ENCODE data around the gene CRISP1. TPM values are rescaled to one million over a fixed set of nuclear protein-coding genes. Genes with fewer than 3 reads are reported as not detected.

CRISP1 gene
- total RNA-seq, 4 donors from 2014 or later: not detected

GRCh38 chr6:49826743-49827406 is 39.5 kb downstream of the CRISP1 start:
- WGBS, 2 donors: 41 to 52% methylated on average over 5 of the region's 5 CpGs
- Histone ChIP-seq H3K4me1 (no peaks in the 10 kb centered on the region), H3K36me3 (no peaks in the 10 kb centered on the region), H3K27me3 (no peaks in the 10 kb centered on the region), H3K27ac (no peak overlapping the region), H3K4me3 (no peak overlapping the region), H3K9me3 (no peaks in the 10 kb centered on the region)
- no peak for DNase-seq
- TF ChIP-seq CTCF (IDR thresholded peaks at IDR 0.05) (no peak), POLR2A (IDR thresholded peaks at IDR 0.05) (no peak)
- intact Hi-C loops (cut with DNase I): no loop called here

- Histone ChIP-seq H3K4me1 (no peaks in the 10 kb centered on the region), H3K27me3 (no peaks in the 10 kb centered on the region), H3K36me3 (no peaks in the 10 kb centered on the region), H3K4me3 (no peak overlapping the region), H3K27ac (no peak overlapping the region), H3K9me3 (no peaks in the 10 kb centered on the region)
- intact Hi-C loops (cut with DNase I): no loop called here
- WGBS, 2 donors: 73 to 78% methylated on average over 2 of the region's 2 CpGs
- TF ChIP-seq POLR2A (IDR thresholded peaks at IDR 0.05): no peak
- no peak for TF ChIP-seq CTCF (IDR thresholded peaks at IDR 0.05)
- no peak for DNase-seq
These were observed 51.2 kb downstream of the CRISP1 start for GRCh38 chr6:49815166-49815565.

GRCh38 chr6:49813248-49813647 is 53.1 kb downstream of the CRISP1 start:
- intact Hi-C loops (cut with DNase I): no loop called here
- Histone ChIP-seq H3K27ac (no peak overlapping the region), H3K27me3 (no peaks in the 10 kb centered on the region), H3K4me3 (no peak overlapping the region), H3K36me3 (no peaks in the 10 kb centered on the region), H3K9me3 (no peaks in the 10 kb centered on the region), H3K4me1 (no peaks in the 10 kb centered on the region)
- DNase-seq: no peak
- TF ChIP-seq CTCF (IDR thresholded peaks at IDR 0.05) (no peak), POLR2A (IDR thresholded peaks at IDR 0.05) (no peak)
- WGBS, 2 donors: 69 to 75% methylated on average over 2 of the region's 2 CpGs

- TF ChIP-seq POLR2A (IDR thresholded peaks at IDR 0.05) (no peak), CTCF (IDR thresholded peaks at IDR 0.05) (no peak)
- intact Hi-C loops (cut with DNase I): no loop called here
- Histone ChIP-seq H3K9me3 (no peaks in the 10 kb centered on the region), H3K36me3 (no peaks in the 10 kb centered on the region), H3K4me3 (no peak overlapping the region), H3K4me1 (no peaks in the 10 kb centered on the region), H3K27ac (no peak overlapping the region), H3K27me3 (no peaks in the 10 kb centered on the region)
- no peak for DNase-seq
- 79% methylated on average over 4 of the region's 4 CpGs; no CpG with 5 or more reads in 1 of the 2 donors for WGBS, 2 donors
These were observed 60.2 kb downstream of the CRISP1 start for GRCh38 chr6:49806145-49806544.

GRCh38 chr6:49805246-49805645 is 61.1 kb downstream of the CRISP1 start:
- DNase-seq: no peak
- Histone ChIP-seq H3K4me1 (no peaks in the 10 kb centered on the region), H3K36me3 (no peaks in the 10 kb centered on the region), H3K4me3 (no peak overlapping the region), H3K9me3 (no peaks in the 10 kb centered on the region), H3K27ac (no peak overlapping the region), H3K27me3 (no peaks in the 10 kb centered on the region)
- intact Hi-C loops (cut with DNase I): no loop called here
- TF ChIP-seq CTCF (IDR thresholded peaks at IDR 0.05) (no peak), POLR2A (IDR thresholded peaks at IDR 0.05) (no peak)
- 57 to 58% methylated on average over 1 to 2 of the region's 3 CpGs for WGBS, 2 donors

All from esophagus squamous epithelium (tissue), 5 donors.